ENCODE measurements around the gene DDX21.
"Not testable (repeated sequence)": the region's sequence is repeated elsewhere in the genome, so short reads cannot be mapped to it uniquely, and the experiment has no call there.

DNA sequence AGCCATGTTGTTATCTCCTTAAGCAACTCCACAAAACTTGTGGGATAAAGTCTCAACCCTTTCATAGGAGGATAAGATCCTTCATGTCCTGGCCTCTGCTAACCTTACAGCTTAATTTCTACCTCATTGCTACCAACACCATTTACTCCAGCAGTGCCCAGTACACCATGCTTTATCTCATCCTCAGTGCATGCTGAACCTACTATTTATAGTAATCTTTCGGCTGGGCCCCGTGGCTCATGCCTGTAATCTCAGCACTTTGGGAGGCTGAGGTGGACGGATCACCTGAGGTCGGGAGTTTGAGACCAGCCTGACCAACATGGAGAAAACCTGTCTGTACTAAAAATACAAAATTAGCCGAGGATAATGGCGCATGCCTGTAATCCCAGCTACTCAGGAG lies 23.8 kb downstream of the DDX21 start:
- TF ChIP-seq POLR2A (IDR thresholded peaks at IDR 0.05; ENCODE audit: low read length); GATA1 (IDR thresholded peaks at IDR 0.05; ENCODE audit: low read depth, low read length): not testable (repeated sequence)
